Fibroblast of lung (primary cell): ENCODE measurements around the gene MAPKAPK2. TPM values are rescaled to one million over a fixed set of nuclear protein-coding genes. Genes with fewer than 3 reads are reported as not detected.

Experiments used
- DNase-seq, 2 donors: peaks; one replicate each; pipeline versions ENCODE4 v3.0.0 to v3.0.0-alpha.2; 2010; ENCODE audit warnings: low read depth in 2 of 2
- H2AFZ ChIP-seq: 2 replicates; pipeline ENCODE4 v1.5.1; 2012; ENCODE audit warnings: low read length, control low read depth, inconsistent platforms
- H3K27ac ChIP-seq: 2 replicates; pipeline ENCODE4 v1.5.1; 2011; ENCODE audit warnings: low read length, control low read depth; ENCODE audit not compliant: insufficient read depth
- H3K27me3 ChIP-seq: 2 replicates; pipeline ENCODE4 v1.5.1; 2011; ENCODE audit warnings: mild to moderate bottlenecking, low read length; ENCODE audit not compliant: control insufficient read depth, insufficient read depth
- H3K36me3 ChIP-seq: 2 replicates; pipeline ENCODE4 v1.5.1; 2011; ENCODE audit warnings: low read length; ENCODE audit not compliant: control insufficient read depth, insufficient read depth
- H3K4me1 ChIP-seq: 2 replicates; pipeline ENCODE4 v1.5.1; 2011; ENCODE audit warnings: low read length; ENCODE audit not compliant: control insufficient read depth, insufficient read depth; ENCODE audit errors: extremely low read depth
- H3K4me2 ChIP-seq: 2 replicates; pipeline ENCODE4 v1.5.1; 2011; ENCODE audit warnings: low read length, control low read depth; ENCODE audit not compliant: insufficient read depth; ENCODE audit errors: extremely low read depth
- H3K4me3 ChIP-seq, 4 experiments: fragments of 200-600 bp in 1 of 4; sonication (generic) in 1 of 4; replicated peaks in 1 of 4; 2 replicates each; pipeline ENCODE4 v1.5.1; 2011 to 2016; ENCODE audit warnings: low read length in 4 of 4, low read depth in 3 of 4, mild to moderate bottlenecking in 3 of 4, control low read depth in 2 of 4, inconsistent platforms in 1 of 4, mixed read lengths in 1 of 4; ENCODE audit not compliant: insufficient read depth in 1 of 4; ENCODE audit errors: control extremely low read depth in 1 of 4
- H3K79me2 ChIP-seq: 2 replicates; pipeline ENCODE4 v1.5.1; 2012; ENCODE audit warnings: mild to moderate bottlenecking, low read length, inconsistent platforms; ENCODE audit not compliant: control insufficient read depth, insufficient read depth
- H3K9ac ChIP-seq: 2 replicates; pipeline ENCODE4 v1.5.1; 2011; ENCODE audit warnings: mild to moderate bottlenecking, low read length, control low read depth; ENCODE audit not compliant: insufficient read depth
- H3K9me3 ChIP-seq: 2 replicates; pipeline ENCODE4 v1.5.1; 2012; ENCODE audit warnings: low read depth, low read length; ENCODE audit not compliant: control insufficient read depth, insufficient read depth
- H4K20me1 ChIP-seq: 2 replicates; pipeline ENCODE4 v1.5.1; 2011; ENCODE audit warnings: low read length; ENCODE audit not compliant: control insufficient read depth, insufficient read depth; ENCODE audit errors: extremely low read depth
- EZH2 ChIP-seq: IDR thresholded peaks from 2 replicates; pipeline ENCODE4 v1.5.1; 2012; ENCODE audit warnings: low read length, control low read depth, mild to moderate bottlenecking; ENCODE audit errors: missing control alignments
- polyA plus RNA-seq, 2 donors: library from polyadenylated mRNA; depleted of rRNA in 1 of 2; stranded (reverse) in 1 of 2; unstranded in 1 of 2; fragments of >200 nt; gene quantifications; 2 replicates each; pipeline ENCODE4 v1.2.1, GENCODE V29; 2011 to 2012; ENCODE audit warnings: missing spikeins in 1 of 2
- total RNA-seq: library from RNA; depleted of rRNA; stranded (reverse); fragments of >200 nt; gene quantifications from 2 replicates; pipeline ENCODE4 v1.2.1, GENCODE V29; 2014
- TF ChIP-seq, protein P1 (sequence below), 2 donors: IDR thresholded peaks in 1 of 2; conservative IDR thresholded peaks in 1 of 2; 1 replicate in 1 of 2; 2 replicates in 1 of 2; pipeline ENCODE4 v1.5.1; 2011 to 2012; ENCODE audit warnings: low read length in 2 of 2, control low read depth in 1 of 2, inconsistent platforms in 1 of 2, low read depth in 1 of 2, mild to moderate bottlenecking in 1 of 2

The MAPKAPK2 gene
- total and polyA plus RNA-seq, 2 donors (not counting 1 experiment from before 2014, with no cell fraction given) = 51.9 to 85.7 TPM

DNA sequence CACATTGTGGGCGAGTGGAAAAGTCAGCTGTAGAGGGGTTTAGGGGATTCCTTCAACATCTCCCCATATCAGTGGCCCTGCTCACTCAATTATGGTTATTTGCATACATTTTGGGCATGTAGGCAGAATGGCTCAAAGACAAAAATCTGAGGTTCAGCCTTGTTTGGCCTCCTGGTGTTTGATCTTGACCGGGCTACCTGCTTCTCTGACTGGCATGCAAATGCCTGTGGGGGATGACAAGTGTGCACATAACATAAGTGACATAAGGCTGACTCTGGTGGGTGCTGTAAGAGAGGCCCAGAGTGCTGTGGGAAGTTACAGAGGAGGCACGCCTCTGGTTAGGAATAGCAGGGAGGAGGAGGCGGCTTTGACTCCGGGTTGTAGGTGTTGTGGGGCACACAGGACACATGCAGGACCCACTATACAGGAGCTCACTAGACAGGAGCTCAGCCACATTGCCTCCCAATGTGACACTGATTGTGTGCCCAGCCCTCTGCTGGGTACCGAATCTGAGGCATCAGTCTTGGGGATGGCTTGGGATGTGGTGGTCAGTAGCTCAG lies 56.5 kb downstream of the MAPKAPK2 start:
- Histone ChIP-seq H3K4me3 (no peak overlapping the region), H3K4me1 (no peaks in the 10 kb centered on the region), H3K9me3 (no peaks in the 10 kb centered on the region), H4K20me1 (no peaks in the 10 kb centered on the region), H3K79me2 (no peaks in the 10 kb centered on the region), H3K36me3 (no peaks in the 10 kb centered on the region), H2AFZ (no peak overlapping the region), H3K27ac (no peak overlapping the region), H3K27me3 (no peaks in the 10 kb centered on the region), H3K9ac (no peak overlapping the region), H3K4me2 (no peak overlapping the region)
- DNase-seq = no peak
- no peak for TF ChIP-seq EZH2
- TF ChIP-seq, protein P1, sequence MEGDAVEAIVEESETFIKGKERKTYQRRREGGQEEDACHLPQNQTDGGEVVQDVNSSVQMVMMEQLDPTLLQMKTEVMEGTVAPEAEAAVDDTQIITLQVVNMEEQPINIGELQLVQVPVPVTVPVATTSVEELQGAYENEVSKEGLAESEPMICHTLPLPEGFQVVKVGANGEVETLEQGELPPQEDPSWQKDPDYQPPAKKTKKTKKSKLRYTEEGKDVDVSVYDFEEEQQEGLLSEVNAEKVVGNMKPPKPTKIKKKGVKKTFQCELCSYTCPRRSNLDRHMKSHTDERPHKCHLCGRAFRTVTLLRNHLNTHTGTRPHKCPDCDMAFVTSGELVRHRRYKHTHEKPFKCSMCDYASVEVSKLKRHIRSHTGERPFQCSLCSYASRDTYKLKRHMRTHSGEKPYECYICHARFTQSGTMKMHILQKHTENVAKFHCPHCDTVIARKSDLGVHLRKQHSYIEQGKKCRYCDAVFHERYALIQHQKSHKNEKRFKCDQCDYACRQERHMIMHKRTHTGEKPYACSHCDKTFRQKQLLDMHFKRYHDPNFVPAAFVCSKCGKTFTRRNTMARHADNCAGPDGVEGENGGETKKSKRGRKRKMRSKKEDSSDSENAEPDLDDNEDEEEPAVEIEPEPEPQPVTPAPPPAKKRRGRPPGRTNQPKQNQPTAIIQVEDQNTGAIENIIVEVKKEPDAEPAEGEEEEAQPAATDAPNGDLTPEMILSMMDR (conservative IDR thresholded peaks at IDR 0.05 in 1 of 2, IDR thresholded peaks at IDR 0.05 in 1 of 2; ENCODE audit: low read depth in 1 of 2, low read length in 2 of 2) = no peak

DNA sequence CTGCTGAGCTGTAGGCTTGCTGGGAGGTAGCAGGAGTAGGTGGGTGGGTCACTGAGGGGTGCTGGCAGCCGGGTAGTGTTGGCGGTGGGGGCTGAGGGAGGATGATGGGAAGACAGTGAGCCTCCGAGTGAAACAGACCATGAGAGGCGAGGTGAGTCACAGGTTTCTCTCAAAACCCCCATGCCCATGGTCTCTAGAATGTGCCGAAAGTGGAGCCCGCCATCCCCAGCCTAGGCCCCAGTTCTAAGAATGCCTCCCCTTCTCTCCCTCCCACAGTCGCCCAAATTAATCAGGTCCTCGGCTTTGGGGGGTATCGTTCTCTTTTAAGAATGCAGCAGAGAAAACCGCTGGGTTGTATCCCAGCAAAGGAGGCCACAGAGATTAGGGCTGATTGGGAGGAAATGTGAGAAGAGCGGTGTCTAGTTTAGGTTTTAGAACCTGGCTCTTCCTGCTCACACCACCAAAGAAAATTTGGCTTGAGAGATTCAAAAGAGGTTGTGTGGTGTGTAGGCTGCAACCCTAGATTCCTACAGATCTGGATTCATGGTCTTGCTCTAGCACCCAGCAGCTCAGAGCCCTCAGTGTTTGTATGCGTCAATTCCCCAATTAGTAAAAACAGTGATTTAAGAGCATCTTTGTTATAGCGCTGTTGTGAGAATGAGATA lies 58.1 kb downstream of the MAPKAPK2 start:
- H3K9me3 ChIP-seq = no peaks in the 10 kb centered on the region
- no peak overlapping the region for H2AFZ ChIP-seq
- H3K9ac ChIP-seq = no peak overlapping the region
- no peaks in the 10 kb centered on the region for H3K36me3 ChIP-seq
- no peaks in the 10 kb centered on the region for H3K27me3 ChIP-seq
- no peaks in the 10 kb centered on the region for H3K79me2 ChIP-seq
- H3K4me1 ChIP-seq = no peaks in the 10 kb centered on the region
- H3K27ac ChIP-seq = no peak overlapping the region
- TF ChIP-seq EZH2 = no peak
- TF ChIP-seq, protein P1 (conservative IDR thresholded peaks at IDR 0.05 in 1 of 2, IDR thresholded peaks at IDR 0.05 in 1 of 2; ENCODE audit: low read depth in 1 of 2, low read length in 2 of 2) = no peak
- no peak overlapping the region for H3K4me3 ChIP-seq
- DNase-seq = no peak
- H3K4me2 ChIP-seq = no peak overlapping the region
- H4K20me1 ChIP-seq = no peaks in the 10 kb centered on the region

DNA sequence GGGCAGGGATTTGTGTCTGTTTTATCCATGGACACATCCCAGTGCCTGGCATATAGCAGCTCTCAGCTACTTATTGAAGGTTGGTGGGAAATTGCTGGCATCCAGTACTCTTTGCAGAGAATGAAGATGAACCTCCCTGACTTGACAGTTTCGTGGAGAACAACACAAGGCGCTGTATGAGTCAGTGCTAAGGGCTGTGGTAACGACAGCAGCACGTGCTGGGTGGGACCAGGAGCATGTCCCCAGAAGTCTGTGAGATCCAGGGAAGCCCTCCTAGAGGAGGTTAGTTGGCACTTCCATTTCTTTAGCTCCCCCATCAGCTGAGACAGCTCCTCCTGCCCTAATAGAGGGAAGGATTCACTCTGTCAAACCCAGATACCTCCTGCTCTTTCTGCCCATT lies 60.0 kb downstream of the MAPKAPK2 start:
- Histone ChIP-seq H3K4me1 (no peaks in the 10 kb centered on the region), H3K79me2 (no peaks in the 10 kb centered on the region), H3K4me3 (no peak overlapping the region), H3K36me3 (no peaks in the 10 kb centered on the region), H3K9ac (no peak overlapping the region), H2AFZ (no peak overlapping the region), H4K20me1 (no peaks in the 10 kb centered on the region), H3K4me2 (no peak overlapping the region), H3K27ac (no peak overlapping the region), H3K27me3 (no peaks in the 10 kb centered on the region), H3K9me3 (no peaks in the 10 kb centered on the region)
- DNase-seq = peak in 1 of 2 donors; percentile 14
- no peak for TF ChIP-seq EZH2
- TF ChIP-seq, protein P1 (conservative IDR thresholded peaks at IDR 0.05 in 1 of 2, IDR thresholded peaks at IDR 0.05 in 1 of 2; ENCODE audit: low read depth in 1 of 2, low read length in 2 of 2) = no peak
